ENCODE data around the gene CUL7. TPM values are rescaled to one million over a fixed set of nuclear protein-coding genes. Genes with fewer than 3 reads are reported as not detected.
"Not testable (repeated sequence)": the region's sequence is repeated elsewhere in the genome, so short reads cannot be mapped to it uniquely, and the experiment has no call there.

Gene CUL7
- total RNA-seq, 1 experiment from 2014 or later = 39.2 TPM

- in situ Hi-C loops (cut with HindIII; ENCODE audit: low pct_unique_long_range_greater_than_20kb, low sequenced_read_pairs) = no loop called here
- no peak for DNase-seq (ENCODE audit: low read depth)
Measured at GRCh38 chr6:43054206-43054943, 724 bp upstream of the CUL7 start.

GRCh38 chr6:43052842-43053544 is 658 bp downstream of the CUL7 start:
- in situ Hi-C loops (cut with HindIII; ENCODE audit: low pct_unique_long_range_greater_than_20kb, low sequenced_read_pairs) = no loop called here
- DNase-seq (ENCODE audit: low read depth) = no peak

GRCh38 chr6:43052225-43052841 is 1.3 kb downstream of the CUL7 start:
- DNase-seq (ENCODE audit: low read depth) = no peak
- in situ Hi-C loops (cut with HindIII; ENCODE audit: low pct_unique_long_range_greater_than_20kb, low sequenced_read_pairs) = no loop called here

- in situ Hi-C loops (cut with HindIII; ENCODE audit: low pct_unique_long_range_greater_than_20kb, low sequenced_read_pairs) = no loop called here
- DNase-seq (ENCODE audit: low read depth) = no peak
Measured at GRCh38 chr6:43050981-43051380, 2.7 kb downstream of the CUL7 start.

- in situ Hi-C loops (cut with HindIII; ENCODE audit: low pct_unique_long_range_greater_than_20kb, low sequenced_read_pairs) = no loop called here
- DNase-seq (ENCODE audit: low read depth) = no peak
Measured at GRCh38 chr6:43047998-43048397, 5.7 kb downstream of the CUL7 start.

GRCh38 chr6:43045371-43045930 is 8.2 kb downstream of the CUL7 start:
- in situ Hi-C loops (cut with HindIII; ENCODE audit: low pct_unique_long_range_greater_than_20kb, low sequenced_read_pairs) = no loop called here
- no peak for DNase-seq (ENCODE audit: low read depth)

GRCh38 chr6:43043310-43043709 is 10.3 kb downstream of the CUL7 start:
- in situ Hi-C loops (cut with HindIII; ENCODE audit: low pct_unique_long_range_greater_than_20kb, low sequenced_read_pairs) = no loop called here
- no peak for DNase-seq (ENCODE audit: low read depth)

- in situ Hi-C loops (cut with HindIII; ENCODE audit: low pct_unique_long_range_greater_than_20kb, low sequenced_read_pairs); DNase-seq (ENCODE audit: low read depth): not testable (repeated sequence)
Measured at GRCh38 chr6:43041475-43041874, 12.2 kb downstream of the CUL7 start.

- in situ Hi-C loops (cut with HindIII; ENCODE audit: low pct_unique_long_range_greater_than_20kb, low sequenced_read_pairs) = no loop called here
- no peak for DNase-seq (ENCODE audit: low read depth)
Measured at GRCh38 chr6:43040542-43041257, 13.0 kb downstream of the CUL7 start.

- no peak for DNase-seq (ENCODE audit: low read depth)
Measured at GRCh38 chr6:43038727-43039126, 14.9 kb downstream of the CUL7 start.

GRCh38 chr6:43037706-43038105 is 15.9 kb downstream of the CUL7 start:
- in situ Hi-C loops (cut with HindIII; ENCODE audit: low pct_unique_long_range_greater_than_20kb, low sequenced_read_pairs) = no loop called here
- no peak for DNase-seq (ENCODE audit: low read depth)

More at GRCh38 chr6:43038727-43039126, 14.9 kb downstream of the CUL7 start:
- in situ Hi-C loops (cut with HindIII; ENCODE audit: low pct_unique_long_range_greater_than_20kb, low sequenced_read_pairs) = no loop called here

- DNase-seq (ENCODE audit: low read depth) = no peak
- in situ Hi-C loops (cut with HindIII; ENCODE audit: low pct_unique_long_range_greater_than_20kb, low sequenced_read_pairs) = no loop called here
Measured at GRCh38 chr6:43037197-43037596, 16.5 kb downstream of the CUL7 start.

- in situ Hi-C loops (cut with HindIII; ENCODE audit: low pct_unique_long_range_greater_than_20kb, low sequenced_read_pairs) = no loop called here
- DNase-seq (ENCODE audit: low read depth) = no peak
Measured at GRCh38 chr6:43036712-43037111, 16.9 kb downstream of the CUL7 start.

- no peak for DNase-seq (ENCODE audit: low read depth)
- in situ Hi-C loops (cut with HindIII; ENCODE audit: low pct_unique_long_range_greater_than_20kb, low sequenced_read_pairs) = no loop called here
Measured at GRCh38 chr6:43035495-43036194, 18.0 kb downstream of the CUL7 start.

GRCh38 chr6:43034190-43034525 is 19.5 kb downstream of the CUL7 start:
- no peak for DNase-seq (ENCODE audit: low read depth)
- in situ Hi-C loops (cut with HindIII; ENCODE audit: low pct_unique_long_range_greater_than_20kb, low sequenced_read_pairs) = no loop called here

- in situ Hi-C loops (cut with HindIII; ENCODE audit: low pct_unique_long_range_greater_than_20kb, low sequenced_read_pairs) = no loop called here
- DNase-seq (ENCODE audit: low read depth) = no peak
Measured at GRCh38 chr6:43033496-43034189, 20.0 kb downstream of the CUL7 start.

GRCh38 chr6:43032326-43032725 is 21.3 kb downstream of the CUL7 start:
- in situ Hi-C loops (cut with HindIII; ENCODE audit: low pct_unique_long_range_greater_than_20kb, low sequenced_read_pairs) = no loop called here
- DNase-seq (ENCODE audit: low read depth) = no peak

- in situ Hi-C loops (cut with HindIII; ENCODE audit: low pct_unique_long_range_greater_than_20kb, low sequenced_read_pairs) = no loop called here
- DNase-seq (ENCODE audit: low read depth) = no peak
Measured at GRCh38 chr6:43029120-43029519, 24.5 kb downstream of the CUL7 start.
